NCI-H1092 treated with DMSO at 0.1 percent for 48 hours (cell line): ENCODE data around the gene IFT57.

Experiments
- DNase-seq: peaks from one replicate; lab custom pipeline; 2025; lab: John Stamatoyannopoulos, UW

Gene IFT57

GRCh38 chr3:108124337-108125152, 97.7 kb downstream of the IFT57 start:
- peak; percentile 6 for DNase-seq

GRCh38 chr3:108123326-108123725, 98.9 kb downstream of the IFT57 start:
- DNase-seq = no peak

GRCh38 chr3:108122276-108122675, 99.9 kb downstream of the IFT57 start:
- DNase-seq = no peak

GRCh38 chr3:108119398-108120104, 102.7 kb downstream of the IFT57 start:
- DNase-seq = no peak

GRCh38 chr3:108118038-108118768, 104.0 kb downstream of the IFT57 start:
- no peak for DNase-seq

- DNase-seq = no peak
Observed at GRCh38 chr3:108117241-108117775, 104.9 kb downstream of the IFT57 start.

GRCh38 chr3:108114423-108115065, 107.7 kb downstream of the IFT57 start:
- no peak for DNase-seq

GRCh38 chr3:108113975-108114374, 108.2 kb downstream of the IFT57 start:
- no peak for DNase-seq

GRCh38 chr3:108110934-108111333, 111.3 kb downstream of the IFT57 start:
- DNase-seq = no peak
